Gastrocnemius medialis (tissue), 4 donors: Measurements from ENCODE around the gene ZIC1.

ENCODE experiments used
- CTCF ChIP-seq, 5 experiments: fragments of 450-650 bp in 3 of 5; fragments of 200-600 bp in 2 of 5; sonication (generic) in 2 of 5; IDR thresholded peaks in 4 of 5; conservative IDR thresholded peaks in 1 of 5; 1 replicate in 4 of 5; 2 replicates in 1 of 5; pipeline ENCODE4 v1.5.1; 2016 to 2019; ENCODE audit warnings: antibody characterized with exemption in 5 of 5, mild to moderate bottlenecking in 3 of 5, moderate library complexity in 3 of 5
- POLR2A ChIP-seq, 2 donors: fragments of 450-650 bp; IDR thresholded peaks; one replicate each; pipeline ENCODE4 v1.6.1; 2017; ENCODE audit warnings: antibody characterized with exemption in 2 of 2, mild to moderate bottlenecking in 2 of 2, moderate library complexity in 2 of 2

GRCh38 chr3:147407498-147408187 lies 1.5 kb upstream of the ZIC1 start:
- TF ChIP-seq CTCF (IDR thresholded peaks at IDR 0.05 in 4 of 5, conservative IDR thresholded peaks at IDR 0.05 in 1 of 5) (no peak), POLR2A (IDR thresholded peaks at IDR 0.05) (no peak)
